GM19193 (cell line): Measurements from ENCODE around the gene TAF12.

Source experiments
- POLR2A ChIP-seq: IDR thresholded peaks from 4 replicates; pipeline ENCODE4 v1.6.1; 2011; ENCODE audit not compliant: insufficient read depth, insufficient read length; ENCODE audit errors: extremely low read depth

TAF12 gene, protein sequence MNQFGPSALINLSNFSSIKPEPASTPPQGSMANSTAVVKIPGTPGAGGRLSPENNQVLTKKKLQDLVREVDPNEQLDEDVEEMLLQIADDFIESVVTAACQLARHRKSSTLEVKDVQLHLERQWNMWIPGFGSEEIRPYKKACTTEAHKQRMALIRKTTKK

DNA sequence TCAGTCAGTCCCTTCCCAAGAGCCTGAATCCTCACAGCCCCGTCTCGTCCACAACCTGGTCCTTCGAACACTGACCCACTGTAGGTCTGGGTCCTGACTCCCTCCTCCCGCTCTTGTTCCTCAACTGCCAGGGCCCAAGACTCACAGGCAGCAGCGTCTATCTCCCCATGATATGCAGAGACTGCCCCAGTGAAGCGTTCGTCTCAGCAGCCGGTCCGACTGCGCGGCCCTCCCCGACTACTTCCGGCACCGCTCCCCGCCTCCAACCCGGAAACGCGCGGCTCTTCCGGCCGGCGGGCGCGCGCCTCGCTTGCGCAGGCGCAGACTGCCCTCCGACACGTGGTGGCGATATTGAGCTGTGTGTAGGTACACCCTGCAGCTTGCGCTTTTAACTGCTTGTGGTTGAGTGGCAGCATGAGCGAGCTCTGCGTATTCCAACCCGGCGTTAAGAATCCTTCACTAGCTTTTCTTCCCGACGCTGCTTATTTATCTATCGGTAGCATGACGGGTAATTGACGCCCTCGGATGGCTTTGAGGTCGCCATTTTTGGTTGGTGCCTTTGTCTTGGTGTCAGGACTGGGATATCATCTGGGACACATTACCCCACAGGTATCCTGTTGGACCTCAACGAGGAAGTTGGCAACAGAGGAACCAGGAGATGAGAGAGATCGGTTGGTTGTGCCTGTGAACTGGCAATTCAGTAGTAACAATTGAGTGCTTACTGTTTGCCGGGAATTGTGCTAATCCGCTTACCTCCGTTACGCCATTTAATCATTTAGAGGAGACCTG, at the start of gene TAF12:
TAF12 (minus strand) TSS at position 221 of the 789 bp plus-strand sequence. CDS start 20,986 bp downstream, outside the sequence.
- TF ChIP-seq POLR2A: peak; percentile 99

DNA sequence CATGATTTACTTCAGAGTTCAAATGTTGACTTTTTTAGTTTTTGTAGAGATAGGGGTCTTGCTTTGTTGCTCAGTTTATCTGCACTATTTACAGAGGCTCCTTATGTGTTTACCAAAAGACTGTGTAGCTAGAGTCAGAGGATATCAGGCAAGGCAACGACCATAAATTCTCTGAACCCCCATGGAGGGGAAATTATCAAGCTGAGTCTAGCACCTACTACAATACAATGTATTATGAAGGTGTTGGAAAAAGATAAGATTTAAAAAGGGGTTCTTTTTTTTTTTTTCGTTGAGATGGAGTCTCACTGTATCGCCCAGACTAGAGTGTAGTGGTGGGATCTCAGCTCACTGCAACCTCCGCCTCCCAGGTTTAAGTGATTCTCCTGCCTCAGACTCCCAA, 42.1 kb upstream of the TAF12 start:
- no peak for TF ChIP-seq POLR2A

DNA sequence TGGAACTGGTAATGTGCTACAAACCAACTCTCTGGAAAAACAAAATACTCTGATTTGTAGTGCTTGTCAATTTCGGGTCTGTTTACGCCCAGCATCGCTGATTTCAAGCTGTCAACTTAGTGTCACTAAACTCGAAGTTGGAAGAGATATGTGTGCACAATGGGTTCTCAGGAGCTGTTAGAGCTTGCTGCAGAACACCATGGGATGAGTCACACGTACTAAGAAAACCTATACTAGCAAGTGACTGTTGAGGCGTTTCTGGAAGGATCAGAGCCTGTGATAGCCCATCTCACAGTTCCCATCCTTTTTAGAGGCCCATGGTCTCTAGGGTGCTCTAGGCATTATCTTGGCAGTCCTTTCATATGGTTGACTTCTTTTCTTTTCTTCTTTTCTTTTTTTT, 40.0 kb upstream of the TAF12 start:
- TF ChIP-seq POLR2A: no peak

DNA sequence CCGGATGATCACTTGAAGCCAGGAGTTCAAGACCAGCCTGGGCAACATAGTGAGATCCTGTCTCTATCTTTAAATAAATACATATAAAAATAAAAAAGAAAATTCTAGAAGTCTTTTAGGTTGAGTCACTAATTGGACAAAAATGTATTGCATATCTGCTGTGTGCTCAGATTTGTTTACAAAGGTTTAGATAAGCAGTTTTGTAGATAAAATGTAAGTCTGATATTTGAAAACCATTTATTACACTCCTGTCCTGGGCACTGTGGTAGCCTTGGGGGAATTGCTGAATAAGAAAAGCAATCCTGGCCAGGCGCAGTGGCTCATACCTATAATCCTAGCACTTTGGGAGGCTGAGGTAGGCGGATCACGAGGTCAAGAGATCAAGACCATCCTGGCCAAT, 37.3 kb upstream of the TAF12 start:
- no peak for TF ChIP-seq POLR2A

DNA sequence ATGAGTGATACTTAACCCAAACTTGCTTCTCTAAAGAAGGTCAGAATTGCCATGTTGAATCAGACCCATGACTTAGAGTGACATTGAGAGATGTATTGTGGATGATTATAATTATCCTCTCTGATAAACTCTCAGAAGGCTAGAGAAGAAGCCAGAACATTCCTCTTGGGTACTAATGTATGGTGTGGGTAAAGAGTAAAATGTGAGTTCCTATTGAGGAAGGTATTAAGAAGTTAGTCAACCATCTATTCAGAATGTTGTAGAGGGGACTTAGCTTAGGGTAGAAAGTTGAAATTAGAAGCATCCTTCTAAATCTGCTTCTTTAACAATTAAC, 33.0 kb upstream of the TAF12 start:
- TF ChIP-seq POLR2A: no peak

DNA sequence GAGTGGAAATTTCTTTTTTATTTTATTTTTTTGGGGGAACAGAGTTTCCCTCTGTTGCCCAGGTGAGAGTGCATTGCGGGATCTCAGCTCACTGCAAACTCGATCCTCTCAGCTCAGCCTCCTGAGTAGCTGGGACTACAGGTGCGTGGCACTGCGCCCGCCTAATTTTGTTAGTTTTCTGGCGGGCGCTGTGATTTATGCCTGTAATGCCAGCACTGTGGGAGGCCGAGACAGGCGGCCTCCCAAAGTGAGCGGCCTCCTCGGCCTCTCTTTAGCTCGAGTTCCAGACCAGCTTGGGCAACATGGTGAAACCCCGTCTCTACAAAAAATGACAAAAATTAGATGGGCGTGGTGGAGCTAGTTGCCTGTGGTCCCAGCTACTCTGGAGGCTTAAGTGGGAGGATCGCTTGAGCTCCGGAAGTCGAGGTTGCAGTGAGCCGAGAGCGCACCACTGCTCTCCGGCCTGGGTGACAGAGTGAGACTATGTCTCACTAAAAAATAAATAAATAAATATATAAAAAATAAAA, 28.4 kb upstream of the TAF12 start:
- no peak for TF ChIP-seq POLR2A

DNA sequence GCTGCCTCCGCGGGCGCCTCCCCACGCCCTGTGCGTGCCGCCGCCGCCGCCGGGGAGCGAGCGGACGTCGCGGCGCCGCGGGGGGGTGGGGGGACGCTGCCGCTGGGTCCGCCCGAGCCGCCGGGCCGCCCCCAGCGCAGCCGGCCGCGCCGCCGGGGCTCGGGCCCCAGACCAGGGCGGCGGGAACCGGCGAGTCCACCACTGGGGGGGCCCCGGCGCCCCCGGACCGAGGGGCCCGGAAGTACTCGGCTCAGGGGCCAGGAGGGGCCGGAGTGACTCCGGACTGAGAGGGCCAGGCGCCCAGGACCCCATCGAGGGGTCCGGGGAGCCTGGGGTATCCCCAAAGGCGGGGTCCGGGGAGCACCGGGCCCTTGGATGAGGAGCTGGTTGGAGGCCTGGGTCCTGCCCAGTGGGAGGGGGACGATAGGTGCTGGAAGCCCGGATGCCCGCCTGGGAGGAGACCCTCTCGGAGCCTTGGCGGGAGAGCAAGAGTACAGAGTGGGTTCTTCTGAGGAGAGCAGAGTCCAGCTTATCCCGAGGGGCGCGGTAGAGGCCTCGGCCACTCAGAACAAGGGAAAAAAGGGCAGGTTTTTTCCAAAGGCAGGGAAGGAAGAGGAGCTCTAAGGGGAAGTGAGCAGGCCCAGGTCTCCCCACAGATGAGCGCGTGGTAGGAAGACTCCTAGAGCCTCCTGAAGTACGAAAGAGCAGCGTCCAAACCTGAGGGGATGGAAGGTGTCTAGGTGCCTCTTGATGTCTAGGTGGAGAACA, 26.3 kb upstream of the TAF12 start:
- TF ChIP-seq POLR2A: peak; percentile 55

DNA sequence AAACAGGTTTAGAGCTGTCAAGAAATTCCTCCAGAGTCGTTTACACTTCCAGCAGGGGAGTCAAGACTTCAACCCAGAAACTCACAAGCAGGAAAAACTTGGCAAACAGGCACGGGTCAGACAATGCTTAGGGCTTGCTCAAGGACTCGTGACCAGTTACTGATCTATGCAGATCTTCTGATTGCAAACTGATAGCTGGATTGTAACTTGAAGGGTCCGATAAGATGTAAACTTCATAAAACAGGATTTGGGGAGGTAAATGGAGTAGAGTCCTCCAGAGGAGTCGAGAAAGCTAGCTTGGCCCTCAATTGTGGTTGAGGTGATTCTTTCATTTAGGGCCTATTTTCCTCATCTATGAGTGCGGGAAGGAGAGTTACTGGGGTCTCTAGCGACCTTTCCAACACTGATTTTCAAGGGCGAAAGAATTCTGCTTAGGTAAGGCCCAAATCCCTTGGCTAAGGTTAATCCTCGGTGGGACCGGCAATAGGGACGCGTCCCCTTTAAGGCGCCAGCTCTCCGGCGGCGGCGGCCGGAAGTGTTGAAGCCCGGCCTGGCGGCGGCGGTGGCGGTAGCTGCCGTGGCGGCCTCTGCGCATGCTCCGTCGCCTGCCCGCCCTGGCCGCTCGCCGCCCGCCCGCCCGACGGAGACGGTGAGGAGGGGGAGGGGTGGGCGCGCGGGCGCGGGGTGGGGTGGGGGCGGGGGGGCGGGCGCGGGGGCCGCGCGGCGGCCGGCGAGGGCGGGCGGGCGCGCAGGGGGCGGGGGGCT, 25.5 kb upstream of the TAF12 start, which contains the start of gene GMEB1:
GMEB1 (plus strand) TSS at position 594 of the 765 bp plus-strand sequence. CDS start 14,829 bp downstream, outside the sequence.
- TF ChIP-seq POLR2A: peak; percentile 34

DNA sequence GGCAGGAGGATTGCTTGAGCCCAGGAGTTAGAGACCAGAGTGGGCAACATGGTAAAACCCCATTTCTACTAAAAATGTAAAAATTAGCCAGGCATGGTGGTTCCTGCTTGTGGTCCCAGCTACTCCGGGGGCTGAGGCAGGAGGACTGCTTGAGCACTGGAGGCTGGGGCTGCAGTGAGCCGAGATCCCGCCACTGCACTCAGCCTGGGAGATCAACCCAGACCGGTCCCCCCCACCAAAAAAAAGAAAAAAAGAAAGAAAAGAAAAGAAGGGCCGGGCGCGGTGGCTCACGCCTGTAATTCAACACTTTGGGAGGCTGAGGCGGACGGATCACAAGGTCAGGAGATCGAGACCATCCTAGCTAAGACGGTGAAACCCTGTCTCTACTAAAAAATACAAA, 23.9 kb upstream of the TAF12 start:
- TF ChIP-seq POLR2A: no peak

DNA sequence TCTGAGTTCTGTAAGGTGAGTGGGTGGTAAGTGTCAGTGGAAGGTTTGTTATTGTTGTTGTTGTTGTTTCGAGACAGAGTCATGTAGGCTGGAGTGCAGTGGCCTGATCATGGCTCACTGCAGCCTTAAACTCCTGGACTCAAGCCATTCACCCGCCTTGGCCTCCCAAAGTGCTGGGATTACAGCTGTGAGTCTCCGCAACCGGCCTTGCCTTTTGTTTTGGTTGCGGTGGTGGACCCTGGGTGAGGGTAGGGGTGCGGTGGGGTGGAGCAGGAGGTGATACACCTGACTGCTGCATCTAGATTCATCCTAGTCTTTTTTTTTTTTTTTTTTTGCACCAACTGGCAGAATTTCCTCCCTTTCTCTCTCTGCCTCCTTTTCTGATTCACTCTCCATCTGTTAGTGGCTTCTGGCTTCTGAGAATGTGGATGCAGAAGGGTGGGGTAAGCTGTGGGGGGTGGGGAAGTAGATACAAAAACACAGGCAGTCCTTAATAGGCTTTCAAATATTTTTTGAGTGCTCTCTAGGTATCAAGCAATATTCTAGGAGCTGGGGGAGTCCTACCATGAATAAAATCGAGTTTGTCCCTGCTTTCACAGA, 21.1 kb upstream of the TAF12 start:
- TF ChIP-seq POLR2A: no peak

DNA sequence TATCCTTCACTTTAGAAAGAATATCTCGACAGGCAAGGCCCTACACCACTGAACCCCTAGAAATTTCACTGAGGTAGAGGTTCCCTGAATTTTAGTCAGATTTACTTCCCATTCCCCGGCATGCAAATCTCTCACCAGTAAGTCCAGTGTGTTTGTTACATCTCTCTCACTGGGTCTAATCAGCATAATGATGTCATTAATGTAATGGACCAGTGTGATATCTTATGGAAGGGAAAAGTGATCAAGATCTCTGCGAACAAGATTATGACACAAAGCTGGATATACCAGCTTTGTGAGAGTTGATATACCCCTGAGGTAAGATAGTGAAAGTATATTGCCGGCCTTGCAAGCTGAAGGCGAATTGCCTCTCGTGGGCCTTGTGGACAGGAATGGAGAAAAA, 13.5 kb upstream of the TAF12 start:
- no peak for TF ChIP-seq POLR2A

DNA sequence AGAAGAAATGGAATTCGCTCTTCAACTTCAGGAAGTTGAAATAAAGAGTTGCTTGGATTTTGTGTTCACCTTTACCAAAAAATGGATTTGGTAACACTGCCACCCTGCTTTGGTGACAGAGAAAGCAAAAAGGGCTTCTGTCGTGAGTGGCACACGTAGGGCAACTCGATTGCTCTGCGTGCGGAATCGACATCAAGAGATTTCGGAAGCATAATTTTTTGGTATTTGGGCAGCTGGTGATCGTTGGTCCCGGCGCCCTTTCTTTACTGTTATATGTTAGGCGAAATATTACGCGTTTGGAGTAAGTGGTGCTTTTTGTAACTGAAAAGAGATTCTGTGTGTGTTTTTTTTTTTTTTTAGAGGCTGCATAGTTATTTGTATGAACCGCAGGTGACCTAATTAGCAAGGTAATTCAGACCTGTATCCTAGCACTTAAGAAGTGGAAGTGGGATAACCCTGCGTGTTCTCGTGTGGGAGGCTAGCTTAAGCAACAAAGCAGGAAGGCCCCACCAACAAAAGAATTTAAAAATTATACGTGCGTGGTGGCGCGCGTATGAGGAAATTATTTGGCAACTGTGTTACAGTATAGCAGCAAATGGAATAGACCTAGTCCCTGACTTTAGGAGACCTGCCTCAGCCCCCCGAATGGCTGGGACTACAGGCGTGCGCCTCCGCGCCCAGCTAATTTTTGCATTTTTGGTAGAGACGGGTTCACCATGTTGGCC, 5.8 kb upstream of the TAF12 start, which contains the start of gene RNU11:
RNU11 (plus strand) TSS at position 127 of the 725 bp plus-strand sequence.
- TF ChIP-seq POLR2A: peak; percentile 100

DNA sequence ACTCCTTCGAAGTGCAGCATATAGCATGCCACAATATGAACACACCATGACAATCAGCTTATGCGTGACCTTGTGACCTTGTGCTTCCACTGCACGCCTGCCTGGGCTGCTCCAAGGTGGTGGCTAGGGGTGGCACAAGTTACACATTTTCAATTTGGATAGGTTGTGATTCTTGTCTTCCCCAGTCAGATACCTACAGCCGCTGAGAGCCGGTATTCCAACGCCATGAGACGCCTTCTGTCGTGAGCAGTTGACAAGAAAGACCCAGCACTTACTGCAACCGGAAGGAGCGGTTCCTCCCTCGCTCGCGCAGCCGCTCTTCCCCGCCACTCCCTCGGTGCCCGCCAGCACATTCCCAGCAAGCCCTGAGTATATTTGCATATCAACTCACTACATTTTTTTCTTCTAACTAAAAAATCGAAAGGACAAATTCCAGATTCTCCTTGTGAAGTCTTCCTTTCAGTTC, 5.2 kb upstream of the TAF12 start:
- no peak for TF ChIP-seq POLR2A
